Measurements from ENCODE around the gene XPO6. TPM values are rescaled to one million over a fixed set of nuclear protein-coding genes. Genes with fewer than 3 reads are reported as not detected.

XPO6 gene
- total and polyA plus RNA-seq, 4 donors: 27.5 to 50.0 (median 36.0) TPM

DNA sequence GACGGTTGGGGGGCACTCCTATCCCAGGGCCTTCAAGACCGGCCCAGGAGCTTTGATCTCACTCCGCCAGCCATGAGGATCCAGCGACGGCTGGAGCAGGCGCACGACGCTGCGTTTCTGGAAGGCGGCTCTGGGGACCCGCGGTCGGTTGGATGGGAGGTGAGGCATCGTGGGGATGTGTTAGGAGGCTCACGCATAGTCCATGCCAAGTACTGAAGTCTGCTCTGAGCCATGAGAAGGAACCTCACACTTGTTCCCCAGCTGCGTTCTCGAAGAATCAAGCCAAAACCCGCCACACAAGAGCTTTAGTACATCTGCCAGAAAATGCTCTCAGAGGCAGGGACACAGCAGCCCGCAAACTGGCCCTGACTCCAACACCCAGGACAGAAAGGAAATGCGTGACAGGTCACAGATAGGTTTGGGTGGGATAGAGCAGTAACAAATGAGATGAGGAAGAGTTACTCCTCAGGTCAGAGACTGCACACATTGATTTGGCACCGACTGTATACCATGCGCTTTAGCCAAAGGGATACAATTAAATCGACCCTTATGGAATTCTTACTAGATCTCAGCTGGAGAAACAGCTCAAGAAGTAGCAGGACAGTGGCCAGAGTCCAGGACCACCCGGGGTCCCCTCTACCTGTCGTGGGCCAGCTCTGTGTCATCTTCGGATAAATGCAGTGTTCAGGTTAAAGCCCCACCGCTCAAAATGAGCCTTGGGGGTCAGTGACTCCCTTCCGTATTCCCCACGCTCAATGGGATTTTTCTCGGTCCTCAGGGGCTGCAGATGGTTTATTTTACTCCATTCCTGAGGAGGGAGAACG is 141.6 kb downstream of the XPO6 start:
- no peaks in the 10 kb centered on the region for H3K36me3 ChIP-seq (ENCODE audit: control insufficient read depth in 4 of 4, insufficient read depth in 3 of 4, low read depth in 1 of 4, low read length in 3 of 4)
- TF ChIP-seq ZBTB33 (IDR thresholded peaks at IDR 0.05): no peak
- TF ChIP-seq TAF1 (conservative IDR thresholded peaks at IDR 0.05): no peak
- no peak for TF ChIP-seq GABPA (IDR thresholded peaks at IDR 0.05 in 1 of 2, conservative IDR thresholded peaks at IDR 0.05 in 1 of 2)
- H3K9ac ChIP-seq (ENCODE audit: low read depth in 1 of 2, low read length in 2 of 2): no peak overlapping the region
- H3K27ac ChIP-seq (ENCODE audit: low read depth in 1 of 2, low read length in 2 of 2): no peak overlapping the region
- 70% methylated on average over 31 of the region's 31 CpGs for WGBS
- H3K4me1 ChIP-seq (ENCODE audit: control insufficient read depth in 4 of 4, insufficient read depth in 4 of 4, low read length in 3 of 4): no peaks in the 10 kb centered on the region
- no peaks in the 10 kb centered on the region for H3K27me3 ChIP-seq (ENCODE audit: control insufficient read depth in 4 of 4, insufficient read depth in 4 of 4, low read length in 3 of 4)
- no peak overlapping the region for H3K4me3 ChIP-seq (ENCODE audit: low read depth in 1 of 3, low read length in 3 of 3)
- DNase-seq (ENCODE audit: low spot score): no peak
- H3K9me3 ChIP-seq (ENCODE audit: control insufficient read depth in 4 of 4, low read length in 3 of 4): no peaks in the 10 kb centered on the region

DNA sequence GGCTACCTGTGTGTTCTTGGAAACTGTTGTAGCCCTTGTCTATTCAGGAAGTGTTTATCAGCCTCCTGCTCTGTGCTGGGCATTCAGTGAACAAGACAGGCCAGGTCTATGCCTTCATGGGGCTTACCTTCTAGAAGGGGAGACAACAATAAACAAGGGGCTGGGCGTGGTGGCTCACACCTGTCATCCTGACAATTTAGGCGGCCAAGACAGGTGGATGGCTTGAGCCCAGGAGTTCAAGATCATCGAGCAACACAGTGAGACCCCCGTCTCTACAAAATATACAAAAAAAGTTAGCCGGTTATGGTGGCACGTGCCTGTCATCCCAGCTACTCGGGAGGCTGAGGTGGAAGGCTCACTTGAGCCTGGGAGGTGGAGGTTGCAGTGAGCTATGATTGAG is 142.8 kb downstream of the XPO6 start:
- Histone ChIP-seq H3K9ac (ENCODE audit: low read depth in 1 of 2, low read length in 2 of 2) (no peak overlapping the region), H3K27me3 (ENCODE audit: control insufficient read depth in 4 of 4, insufficient read depth in 4 of 4, low read length in 3 of 4) (peaks cover 0 to 4% (median 1%) of the 10 kb centered on the region in 4 donors), H3K27ac (ENCODE audit: low read depth in 1 of 2, low read length in 2 of 2) (no peak overlapping the region), H3K36me3 (ENCODE audit: control insufficient read depth in 4 of 4, insufficient read depth in 3 of 4, low read depth in 1 of 4, low read length in 3 of 4) (no peaks in the 10 kb centered on the region), H3K4me1 (ENCODE audit: control insufficient read depth in 4 of 4, insufficient read depth in 4 of 4, low read length in 3 of 4) (peaks cover 0 to under 1% (median 0%) of the 10 kb centered on the region in 4 donors), H3K9me3 (ENCODE audit: control insufficient read depth in 4 of 4, low read length in 3 of 4) (no peaks in the 10 kb centered on the region), H3K4me3 (ENCODE audit: low read depth in 1 of 3, low read length in 3 of 3) (no peak overlapping the region)
- DNase-seq (ENCODE audit: low spot score): no peak
- TF ChIP-seq HNF4A (conservative IDR thresholded peaks at IDR 0.05) (no peak), GABPA (IDR thresholded peaks at IDR 0.05 in 1 of 2, conservative IDR thresholded peaks at IDR 0.05 in 1 of 2) (no peak), EGR1 (IDR thresholded peaks at IDR 0.05; ENCODE audit: low read depth in 2 of 2) (no peak), ZBTB33 (IDR thresholded peaks at IDR 0.05) (no peak), TAF1 (conservative IDR thresholded peaks at IDR 0.05) (no peak), FOXA1 (IDR thresholded peaks at IDR 0.05) (no peak), REST (IDR thresholded peaks at IDR 0.05) (no peak), YY1 (IDR thresholded peaks at IDR 0.05) (no peak), FOXA2 (IDR thresholded peaks at IDR 0.05) (no peak), JUND (IDR thresholded peaks at IDR 0.05) (no peak), NR2F2 (IDR thresholded peaks at IDR 0.05) (no peak), CTCF (IDR thresholded peaks at IDR 0.05; ENCODE audit: low read depth, low read length, missing input control) (no peak), SP1 (IDR thresholded peaks at IDR 0.05) (no peak), RXRA (IDR thresholded peaks at IDR 0.05) (no peak), HNF4G (IDR thresholded peaks at IDR 0.05) (no peak), RAD21 (IDR thresholded peaks at IDR 0.05) (no peak)
- TF ChIP-seq, protein P1, sequence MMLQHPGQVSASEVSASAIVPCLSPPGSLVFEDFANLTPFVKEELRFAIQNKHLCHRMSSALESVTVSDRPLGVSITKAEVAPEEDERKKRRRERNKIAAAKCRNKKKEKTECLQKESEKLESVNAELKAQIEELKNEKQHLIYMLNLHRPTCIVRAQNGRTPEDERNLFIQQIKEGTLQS (IDR thresholded peaks at IDR 0.05): no peak
- TF ChIP-seq, protein P2, sequence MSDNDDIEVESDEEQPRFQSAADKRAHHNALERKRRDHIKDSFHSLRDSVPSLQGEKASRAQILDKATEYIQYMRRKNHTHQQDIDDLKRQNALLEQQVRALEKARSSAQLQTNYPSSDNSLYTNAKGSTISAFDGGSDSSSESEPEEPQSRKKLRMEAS (IDR thresholded peaks at IDR 0.05): no peak
- WGBS: 87% methylated on average over 7 of the region's 7 CpGs
